Stimulated activated CD8-positive, alpha-beta memory T cell treated with anti-CD3 and anti-CD28 coated beads, Interleukin-7, amount 100 ng/mL, for 48 hours (primary cell): Measurements from ENCODE around the gene BTG1.
"Not testable (repeated sequence)": the region's sequence is repeated elsewhere in the genome, so short reads cannot be mapped to it uniquely, and the experiment has no call there.

Source experiments
- DNase-seq, 2 donors: peaks; one replicate each; pipeline ENCODE4 v3.0.0-alpha.2; 2020; ENCODE audit warnings: low read depth in 1 of 2; ENCODE audit errors: extremely low read depth in 1 of 2

BTG1 gene

GRCh38 chr12:92105110-92105509 lies 40.5 kb downstream of the BTG1 start:
- no peak for DNase-seq

GRCh38 chr12:92102606-92103005 lies 43.0 kb downstream of the BTG1 start:
- DNase-seq: no peak

GRCh38 chr12:92098594-92099380 lies 46.9 kb downstream of the BTG1 start:
- DNase-seq: no peak

- DNase-seq: no peak
Observed at GRCh38 chr12:92096346-92097136, 49.1 kb downstream of the BTG1 start.

GRCh38 chr12:92094751-92095161 lies 50.9 kb downstream of the BTG1 start:
- DNase-seq: no peak

GRCh38 chr12:92094301-92094700 lies 51.3 kb downstream of the BTG1 start:
- not testable (repeated sequence) for DNase-seq
